Measurements from ENCODE around the gene PPM1F. TPM values are rescaled to one million over a fixed set of nuclear protein-coding genes. Genes with fewer than 3 reads are reported as not detected.
A peak's percentile ranks its signal among the peaks of the same experiment; 100 is the strongest.

Gene PPM1F
- total RNA-seq, 1 donor from 2014 or later, result 244 TPM

DNA sequence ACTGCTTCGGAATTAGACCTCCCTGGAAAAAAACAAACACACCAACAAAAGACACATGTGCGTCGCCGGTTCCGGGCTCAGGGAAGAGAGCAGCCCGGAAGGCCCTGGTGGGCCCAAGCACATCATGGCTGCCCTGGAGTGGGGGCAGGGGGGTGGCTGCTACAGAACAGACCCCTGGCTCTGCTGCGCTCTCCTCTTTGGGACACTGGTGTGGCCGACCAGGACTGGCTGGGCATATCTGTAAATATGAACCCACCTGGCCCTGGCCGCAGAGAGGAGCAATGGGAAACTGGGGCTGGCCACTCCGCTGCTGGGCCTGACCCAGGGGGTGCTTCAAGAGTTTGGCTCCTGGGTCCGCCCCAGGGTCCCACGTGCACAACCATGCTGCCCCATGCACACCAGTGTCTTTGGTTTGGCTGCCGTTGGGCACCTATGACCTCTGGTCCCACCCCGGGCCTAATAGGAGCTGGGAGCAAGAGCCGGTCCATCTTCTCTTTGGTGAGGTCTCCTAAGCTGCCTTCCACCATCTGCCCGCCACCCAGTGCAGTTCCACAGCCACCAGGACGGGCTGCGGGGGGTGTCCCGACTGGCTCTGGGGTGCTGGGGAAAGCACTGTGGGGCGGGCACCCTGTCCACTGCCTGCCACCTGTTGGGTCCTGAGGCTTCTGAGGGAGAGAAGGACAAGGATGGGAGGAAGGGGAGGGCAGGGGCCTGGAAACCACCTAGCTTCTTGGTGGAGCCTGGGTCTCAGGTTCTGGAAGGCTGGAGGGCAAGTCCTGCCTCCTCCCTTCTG is 30.1 kb downstream of the PPM1F start:
- H3K27me3 Mint-ChIP-seq (ENCODE audit: unreplicated experiment), result peaks cover 2% of the 10 kb centered on the region
- H3K4me1 Mint-ChIP-seq (ENCODE audit: unreplicated experiment), result peaks cover 3% of the 10 kb centered on the region

DNA sequence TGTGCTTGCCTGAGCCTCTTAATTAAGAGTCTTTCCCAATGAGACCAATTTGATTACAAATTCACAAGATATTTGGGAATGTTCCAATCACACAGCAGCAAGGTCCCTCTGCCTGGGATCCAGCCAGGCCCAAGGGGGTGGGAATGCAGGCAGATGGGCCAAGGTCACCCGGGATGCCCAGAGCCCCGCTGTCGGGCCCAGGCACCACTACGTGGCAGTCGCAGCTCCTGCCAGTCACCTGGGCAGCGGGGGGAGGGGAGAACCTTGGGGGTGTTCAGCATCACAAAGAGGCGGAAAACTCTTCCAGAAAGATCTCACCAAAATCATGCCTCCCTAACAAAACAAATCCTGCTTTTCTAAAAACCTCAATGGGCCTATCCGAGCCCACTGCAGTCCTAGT is 30.9 kb downstream of the PPM1F start:
- peaks cover 4% of the 10 kb centered on the region for H3K27me3 Mint-ChIP-seq (ENCODE audit: unreplicated experiment)

More for the DNA sequence above, 30.1 kb downstream of the PPM1F start:
- H3K9me3 Mint-ChIP-seq (ENCODE audit: unreplicated experiment), result no peaks in the 10 kb centered on the region
- TF ChIP-seq, protein P1, sequence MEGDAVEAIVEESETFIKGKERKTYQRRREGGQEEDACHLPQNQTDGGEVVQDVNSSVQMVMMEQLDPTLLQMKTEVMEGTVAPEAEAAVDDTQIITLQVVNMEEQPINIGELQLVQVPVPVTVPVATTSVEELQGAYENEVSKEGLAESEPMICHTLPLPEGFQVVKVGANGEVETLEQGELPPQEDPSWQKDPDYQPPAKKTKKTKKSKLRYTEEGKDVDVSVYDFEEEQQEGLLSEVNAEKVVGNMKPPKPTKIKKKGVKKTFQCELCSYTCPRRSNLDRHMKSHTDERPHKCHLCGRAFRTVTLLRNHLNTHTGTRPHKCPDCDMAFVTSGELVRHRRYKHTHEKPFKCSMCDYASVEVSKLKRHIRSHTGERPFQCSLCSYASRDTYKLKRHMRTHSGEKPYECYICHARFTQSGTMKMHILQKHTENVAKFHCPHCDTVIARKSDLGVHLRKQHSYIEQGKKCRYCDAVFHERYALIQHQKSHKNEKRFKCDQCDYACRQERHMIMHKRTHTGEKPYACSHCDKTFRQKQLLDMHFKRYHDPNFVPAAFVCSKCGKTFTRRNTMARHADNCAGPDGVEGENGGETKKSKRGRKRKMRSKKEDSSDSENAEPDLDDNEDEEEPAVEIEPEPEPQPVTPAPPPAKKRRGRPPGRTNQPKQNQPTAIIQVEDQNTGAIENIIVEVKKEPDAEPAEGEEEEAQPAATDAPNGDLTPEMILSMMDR (IDR thresholded peaks at IDR 0.05; ENCODE audit: unreplicated experiment), result no peak
- H3K36me3 Mint-ChIP-seq (ENCODE audit: low read depth, unreplicated experiment), result peaks cover 19% of the 10 kb centered on the region
- DNase-seq (ENCODE audit: low spot score), result no peak
- no peak overlapping the region for H3K4me3 Mint-ChIP-seq (ENCODE audit: unreplicated experiment)
- H3K27ac Mint-ChIP-seq (ENCODE audit: unreplicated experiment), result peak overlapping the region; percentile 20

DNA sequence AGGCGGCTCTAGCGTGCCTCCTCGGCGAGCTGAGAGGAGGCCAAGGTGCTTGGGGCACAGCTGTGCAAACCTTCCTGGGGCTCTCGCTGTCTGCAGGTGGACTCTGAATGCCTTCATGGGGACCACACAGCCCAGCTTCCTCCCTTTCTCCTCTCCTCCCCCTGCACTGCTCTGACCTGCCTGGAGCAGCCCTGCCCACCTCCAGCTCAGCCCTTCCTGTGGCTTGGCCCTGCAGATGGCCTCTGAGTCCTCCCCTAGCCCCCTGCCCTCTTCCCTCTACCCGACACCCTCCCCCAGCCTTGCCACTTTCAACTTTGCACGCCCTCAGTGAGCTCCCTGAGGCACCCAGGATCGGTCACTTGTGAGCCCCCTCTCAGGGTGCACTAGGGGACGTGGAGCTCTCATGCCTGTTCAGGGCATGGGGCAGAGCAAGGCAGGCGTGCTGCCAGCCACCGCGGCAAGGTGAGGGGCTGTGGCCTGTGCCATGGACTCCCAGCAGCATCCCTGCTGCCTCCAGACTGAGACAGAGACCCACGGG is 31.4 kb downstream of the PPM1F start:
- Mint-ChIP-seq H3K27me3 (ENCODE audit: unreplicated experiment) (peaks cover 6% of the 10 kb centered on the region), H3K27ac (ENCODE audit: unreplicated experiment) (no peak overlapping the region), H3K4me3 (ENCODE audit: unreplicated experiment) (no peak overlapping the region), H3K4me1 (ENCODE audit: unreplicated experiment) (peaks cover 3% of the 10 kb centered on the region), H3K9me3 (ENCODE audit: unreplicated experiment) (no peaks in the 10 kb centered on the region), H3K36me3 (ENCODE audit: low read depth, unreplicated experiment) (peaks cover 18% of the 10 kb centered on the region)
- DNase-seq (ENCODE audit: low spot score), result no peak
- TF ChIP-seq, protein P1 (IDR thresholded peaks at IDR 0.05; ENCODE audit: unreplicated experiment), result no peak

More for the DNA sequence above, 30.9 kb downstream of the PPM1F start:
- Mint-ChIP-seq H3K4me3 (ENCODE audit: unreplicated experiment) (no peak overlapping the region), H3K9me3 (ENCODE audit: unreplicated experiment) (no peaks in the 10 kb centered on the region), H3K4me1 (ENCODE audit: unreplicated experiment) (peaks cover 3% of the 10 kb centered on the region), H3K36me3 (ENCODE audit: low read depth, unreplicated experiment) (peaks cover 18% of the 10 kb centered on the region), H3K27ac (ENCODE audit: unreplicated experiment) (no peak overlapping the region)
- DNase-seq (ENCODE audit: low spot score), result no peak
- TF ChIP-seq, protein P1 (IDR thresholded peaks at IDR 0.05; ENCODE audit: unreplicated experiment), result no peak

DNA sequence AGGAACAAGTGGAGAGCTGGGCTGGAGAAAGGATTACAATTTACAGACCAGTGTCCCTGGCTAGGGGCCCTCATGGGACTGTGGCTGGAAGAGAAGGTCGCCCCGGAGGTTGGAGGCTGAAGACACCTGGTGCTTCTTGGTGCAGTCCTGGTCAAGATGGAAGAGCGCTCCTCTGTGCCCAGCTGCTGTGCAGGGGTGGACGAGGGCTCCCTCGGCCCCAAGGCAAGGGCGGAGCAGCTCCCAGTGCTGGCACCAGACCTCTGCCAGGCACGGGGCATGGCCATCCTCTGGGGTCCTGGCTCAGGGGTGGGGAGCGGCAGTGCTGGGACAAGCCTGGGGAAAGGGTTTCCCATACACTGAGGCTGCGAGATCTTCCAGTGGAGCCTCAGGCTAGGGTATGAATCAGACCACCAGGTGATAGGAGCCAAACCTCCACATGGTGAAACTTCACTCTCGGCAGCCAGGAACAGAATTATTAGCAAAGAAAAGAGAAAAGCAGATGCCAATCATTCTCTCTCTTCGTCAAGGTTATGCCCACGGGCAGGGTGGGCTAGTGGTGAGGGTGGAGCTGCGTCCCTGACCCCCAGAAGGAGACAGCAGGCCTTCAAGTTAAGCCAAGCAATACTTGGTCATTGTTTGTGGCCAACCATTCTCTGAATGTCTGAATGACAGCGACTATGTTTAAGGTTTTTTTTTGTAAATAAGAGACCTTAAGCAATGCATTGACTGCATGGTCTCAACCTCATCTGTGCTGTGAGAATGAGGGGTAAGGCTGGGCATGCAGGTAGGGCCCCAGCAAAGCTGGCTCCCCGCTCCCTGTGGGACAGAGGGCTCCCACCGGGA is 32.1 kb downstream of the PPM1F start:
- no peak overlapping the region for H3K27ac Mint-ChIP-seq (ENCODE audit: unreplicated experiment)
- H3K4me1 Mint-ChIP-seq (ENCODE audit: unreplicated experiment), result peaks cover 3% of the 10 kb centered on the region
- no peak for DNase-seq (ENCODE audit: low spot score)
- TF ChIP-seq, protein P1 (IDR thresholded peaks at IDR 0.05; ENCODE audit: unreplicated experiment), result no peak
- no peak overlapping the region for H3K4me3 Mint-ChIP-seq (ENCODE audit: unreplicated experiment)
- H3K36me3 Mint-ChIP-seq (ENCODE audit: low read depth, unreplicated experiment), result peaks cover 15% of the 10 kb centered on the region
- H3K9me3 Mint-ChIP-seq (ENCODE audit: unreplicated experiment), result no peaks in the 10 kb centered on the region
- peaks cover 6% of the 10 kb centered on the region for H3K27me3 Mint-ChIP-seq (ENCODE audit: unreplicated experiment)

Measured in endothelial cell (in vitro differentiated cells).